Measurements from ENCODE around the gene GFY. TPM values are rescaled to one million over a fixed set of nuclear protein-coding genes. Genes with fewer than 3 reads are reported as not detected.

GFY gene
- total and polyA plus RNA-seq, 9 of the 15 experiments (the other 6 are each of a cell fraction or from before 2014, with no cell fraction given): 0.06 to 0.40 (median 0.19) TPM; not detected in 3

DNA sequence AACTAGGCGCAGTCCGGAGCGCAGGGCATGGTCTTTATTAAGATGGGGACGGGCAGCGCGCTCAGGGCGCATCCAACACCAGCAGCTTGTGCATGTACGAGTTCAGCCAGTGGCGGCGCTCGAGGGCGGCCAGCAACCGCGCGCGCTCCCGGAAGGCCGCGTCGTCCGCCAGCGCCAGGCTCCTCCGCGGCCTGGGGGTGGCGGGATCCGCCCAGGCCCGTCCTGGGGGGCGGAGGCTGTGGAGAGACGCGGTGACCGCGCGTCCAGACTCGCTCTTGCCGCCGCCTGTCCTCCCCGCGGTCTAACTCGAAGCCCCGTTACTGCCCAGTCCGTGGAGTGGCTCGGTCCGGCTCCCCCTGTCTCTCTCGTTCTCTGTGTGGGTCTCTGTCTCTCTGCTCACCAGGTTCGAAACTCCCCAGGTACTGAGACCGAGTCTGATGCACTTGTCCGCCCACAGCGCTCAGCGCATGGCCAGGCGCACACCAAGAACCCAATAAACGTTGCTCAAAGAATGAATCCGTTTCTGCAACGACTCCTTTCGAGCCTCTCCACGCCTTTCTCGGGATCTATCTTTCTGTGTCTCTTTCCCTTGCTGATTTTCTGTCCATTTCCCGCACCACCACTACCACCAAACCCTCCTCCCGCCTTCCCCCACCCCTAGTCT is 2.6 kb upstream of the GFY start (continued):
- TF ChIP-seq, protein P1, sequence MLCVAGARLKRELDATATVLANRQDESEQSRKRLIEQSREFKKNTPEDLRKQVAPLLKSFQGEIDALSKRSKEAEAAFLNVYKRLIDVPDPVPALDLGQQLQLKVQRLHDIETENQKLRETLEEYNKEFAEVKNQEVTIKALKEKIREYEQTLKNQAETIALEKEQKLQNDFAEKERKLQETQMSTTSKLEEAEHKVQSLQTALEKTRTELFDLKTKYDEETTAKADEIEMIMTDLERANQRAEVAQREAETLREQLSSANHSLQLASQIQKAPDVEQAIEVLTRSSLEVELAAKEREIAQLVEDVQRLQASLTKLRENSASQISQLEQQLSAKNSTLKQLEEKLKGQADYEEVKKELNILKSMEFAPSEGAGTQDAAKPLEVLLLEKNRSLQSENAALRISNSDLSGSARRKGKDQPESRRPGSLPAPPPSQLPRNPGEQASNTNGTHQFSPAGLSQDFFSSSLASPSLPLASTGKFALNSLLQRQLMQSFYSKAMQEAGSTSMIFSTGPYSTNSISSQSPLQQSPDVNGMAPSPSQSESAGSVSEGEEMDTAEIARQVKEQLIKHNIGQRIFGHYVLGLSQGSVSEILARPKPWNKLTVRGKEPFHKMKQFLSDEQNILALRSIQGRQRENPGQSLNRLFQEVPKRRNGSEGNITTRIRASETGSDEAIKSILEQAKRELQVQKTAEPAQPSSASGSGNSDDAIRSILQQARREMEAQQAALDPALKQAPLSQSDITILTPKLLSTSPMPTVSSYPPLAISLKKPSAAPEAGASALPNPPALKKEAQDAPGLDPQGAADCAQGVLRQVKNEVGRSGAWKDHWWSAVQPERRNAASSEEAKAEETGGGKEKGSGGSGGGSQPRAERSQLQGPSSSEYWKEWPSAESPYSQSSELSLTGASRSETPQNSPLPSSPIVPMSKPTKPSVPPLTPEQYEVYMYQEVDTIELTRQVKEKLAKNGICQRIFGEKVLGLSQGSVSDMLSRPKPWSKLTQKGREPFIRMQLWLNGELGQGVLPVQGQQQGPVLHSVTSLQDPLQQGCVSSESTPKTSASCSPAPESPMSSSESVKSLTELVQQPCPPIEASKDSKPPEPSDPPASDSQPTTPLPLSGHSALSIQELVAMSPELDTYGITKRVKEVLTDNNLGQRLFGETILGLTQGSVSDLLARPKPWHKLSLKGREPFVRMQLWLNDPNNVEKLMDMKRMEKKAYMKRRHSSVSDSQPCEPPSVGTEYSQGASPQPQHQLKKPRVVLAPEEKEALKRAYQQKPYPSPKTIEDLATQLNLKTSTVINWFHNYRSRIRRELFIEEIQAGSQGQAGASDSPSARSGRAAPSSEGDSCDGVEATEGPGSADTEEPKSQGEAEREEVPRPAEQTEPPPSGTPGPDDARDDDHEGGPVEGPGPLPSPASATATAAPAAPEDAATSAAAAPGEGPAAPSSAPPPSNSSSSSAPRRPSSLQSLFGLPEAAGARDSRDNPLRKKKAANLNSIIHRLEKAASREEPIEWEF (CRISPR knock-in tag; IDR thresholded peaks at IDR 0.05): no peak
- no peak for TF ChIP-seq KDM2B (CRISPR knock-in tag; IDR thresholded peaks at IDR 0.05)
- peak in 1 of 2 experiments; percentile 64; a peak in 1 of 4 replicates for TF ChIP-seq RCOR1 (IDR thresholded peaks at IDR 0.05; ENCODE audit: borderline replicate concordance in 1 of 2, low read depth in 2 of 2, low read length in 2 of 2)
- TF ChIP-seq, protein P2, sequence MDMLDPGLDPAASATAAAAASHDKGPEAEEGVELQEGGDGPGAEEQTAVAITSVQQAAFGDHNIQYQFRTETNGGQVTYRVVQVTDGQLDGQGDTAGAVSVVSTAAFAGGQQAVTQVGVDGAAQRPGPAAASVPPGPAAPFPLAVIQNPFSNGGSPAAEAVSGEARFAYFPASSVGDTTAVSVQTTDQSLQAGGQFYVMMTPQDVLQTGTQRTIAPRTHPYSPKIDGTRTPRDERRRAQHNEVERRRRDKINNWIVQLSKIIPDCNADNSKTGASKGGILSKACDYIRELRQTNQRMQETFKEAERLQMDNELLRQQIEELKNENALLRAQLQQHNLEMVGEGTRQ (CRISPR knock-in tag; IDR thresholded peaks at IDR 0.05): no peak
- 0 out of 2 replicates have a peak, but pooled peaks have one; percentile 18 for TF ChIP-seq ZNF431 (CRISPR knock-in tag; IDR thresholded peaks at IDR 0.05)
- TF ChIP-seq, protein P3, sequence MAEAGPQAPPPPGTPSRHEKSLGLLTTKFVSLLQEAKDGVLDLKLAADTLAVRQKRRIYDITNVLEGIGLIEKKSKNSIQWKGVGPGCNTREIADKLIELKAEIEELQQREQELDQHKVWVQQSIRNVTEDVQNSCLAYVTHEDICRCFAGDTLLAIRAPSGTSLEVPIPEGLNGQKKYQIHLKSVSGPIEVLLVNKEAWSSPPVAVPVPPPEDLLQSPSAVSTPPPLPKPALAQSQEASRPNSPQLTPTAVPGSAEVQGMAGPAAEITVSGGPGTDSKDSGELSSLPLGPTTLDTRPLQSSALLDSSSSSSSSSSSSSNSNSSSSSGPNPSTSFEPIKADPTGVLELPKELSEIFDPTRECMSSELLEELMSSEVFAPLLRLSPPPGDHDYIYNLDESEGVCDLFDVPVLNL (CRISPR knock-in tag; IDR thresholded peaks at IDR 0.05; ENCODE audit: low read depth): peak; percentile 71; the same call in 1 of the 2 replicates
- 0 out of 2 replicates have a peak, but pooled peaks have one; percentile 61 for TF ChIP-seq ZNF282 (CRISPR knock-in tag; IDR thresholded peaks at IDR 0.05)
- TF ChIP-seq TFAM (CRISPR knock-in tag; conservative IDR thresholded peaks at IDR 0.05): no peak
- peak; percentile 79; the same call in 1 of the 2 replicates for TF ChIP-seq KLF13 (tag; IDR thresholded peaks at IDR 0.05; ENCODE audit: borderline replicate concordance, low read depth)
- no peak for TF ChIP-seq ZNF23 (CRISPR knock-in tag; IDR thresholded peaks at IDR 0.05)
- TF ChIP-seq ZNF224 (CRISPR knock-in tag; IDR thresholded peaks at IDR 0.05): no peak
- TF ChIP-seq L3MBTL2 (IDR thresholded peaks at IDR 0.05): peak; percentile 100
- TF ChIP-seq ZNF408 (CRISPR knock-in tag; IDR thresholded peaks at IDR 0.05; ENCODE audit: low read depth): no peak
- TF ChIP-seq, protein P4, sequence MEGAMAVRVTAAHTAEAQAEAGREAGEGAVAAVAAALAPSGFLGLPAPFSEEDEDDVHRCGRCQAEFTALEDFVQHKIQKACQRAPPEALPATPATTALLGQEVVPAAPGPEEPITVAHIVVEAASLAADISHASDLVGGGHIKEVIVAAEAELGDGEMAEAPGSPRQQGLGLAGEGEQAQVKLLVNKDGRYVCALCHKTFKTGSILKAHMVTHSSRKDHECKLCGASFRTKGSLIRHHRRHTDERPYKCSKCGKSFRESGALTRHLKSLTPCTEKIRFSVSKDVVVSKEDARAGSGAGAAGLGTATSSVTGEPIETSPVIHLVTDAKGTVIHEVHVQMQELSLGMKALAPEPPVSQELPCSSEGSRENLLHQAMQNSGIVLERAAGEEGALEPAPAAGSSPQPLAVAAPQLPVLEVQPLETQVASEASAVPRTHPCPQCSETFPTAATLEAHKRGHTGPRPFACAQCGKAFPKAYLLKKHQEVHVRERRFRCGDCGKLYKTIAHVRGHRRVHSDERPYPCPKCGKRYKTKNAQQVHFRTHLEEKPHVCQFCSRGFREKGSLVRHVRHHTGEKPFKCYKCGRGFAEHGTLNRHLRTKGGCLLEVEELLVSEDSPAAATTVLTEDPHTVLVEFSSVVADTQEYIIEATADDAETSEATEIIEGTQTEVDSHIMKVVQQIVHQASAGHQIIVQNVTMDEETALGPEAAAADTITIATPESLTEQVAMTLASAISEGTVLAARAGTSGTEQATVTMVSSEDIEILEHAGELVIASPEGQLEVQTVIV (CRISPR knock-in tag; IDR thresholded peaks at IDR 0.05; ENCODE audit: borderline replicate concordance): no peak
- TF ChIP-seq SRSF7 (optimal IDR thresholded peaks at IDR 0.05; ENCODE audit: low read depth, low read length): no peak
- no peak for TF ChIP-seq HEY1 (CRISPR knock-in tag; IDR thresholded peaks at IDR 0.05; ENCODE audit: borderline replicate concordance)
